DMS153 treated with DMSO at 0.1 percent for 48 hours (cell line): ENCODE measurements around the gene KNDC1.
"Not testable (repeated sequence)": the region's sequence is repeated elsewhere in the genome, so short reads cannot be mapped to it uniquely, and the experiment has no call there.

Experiments used
- DNase-seq: peaks from one replicate; lab custom pipeline; 2025; ENCODE audit not compliant: unreplicated experiment; lab: John Stamatoyannopoulos, UW

The KNDC1 gene, protein sequence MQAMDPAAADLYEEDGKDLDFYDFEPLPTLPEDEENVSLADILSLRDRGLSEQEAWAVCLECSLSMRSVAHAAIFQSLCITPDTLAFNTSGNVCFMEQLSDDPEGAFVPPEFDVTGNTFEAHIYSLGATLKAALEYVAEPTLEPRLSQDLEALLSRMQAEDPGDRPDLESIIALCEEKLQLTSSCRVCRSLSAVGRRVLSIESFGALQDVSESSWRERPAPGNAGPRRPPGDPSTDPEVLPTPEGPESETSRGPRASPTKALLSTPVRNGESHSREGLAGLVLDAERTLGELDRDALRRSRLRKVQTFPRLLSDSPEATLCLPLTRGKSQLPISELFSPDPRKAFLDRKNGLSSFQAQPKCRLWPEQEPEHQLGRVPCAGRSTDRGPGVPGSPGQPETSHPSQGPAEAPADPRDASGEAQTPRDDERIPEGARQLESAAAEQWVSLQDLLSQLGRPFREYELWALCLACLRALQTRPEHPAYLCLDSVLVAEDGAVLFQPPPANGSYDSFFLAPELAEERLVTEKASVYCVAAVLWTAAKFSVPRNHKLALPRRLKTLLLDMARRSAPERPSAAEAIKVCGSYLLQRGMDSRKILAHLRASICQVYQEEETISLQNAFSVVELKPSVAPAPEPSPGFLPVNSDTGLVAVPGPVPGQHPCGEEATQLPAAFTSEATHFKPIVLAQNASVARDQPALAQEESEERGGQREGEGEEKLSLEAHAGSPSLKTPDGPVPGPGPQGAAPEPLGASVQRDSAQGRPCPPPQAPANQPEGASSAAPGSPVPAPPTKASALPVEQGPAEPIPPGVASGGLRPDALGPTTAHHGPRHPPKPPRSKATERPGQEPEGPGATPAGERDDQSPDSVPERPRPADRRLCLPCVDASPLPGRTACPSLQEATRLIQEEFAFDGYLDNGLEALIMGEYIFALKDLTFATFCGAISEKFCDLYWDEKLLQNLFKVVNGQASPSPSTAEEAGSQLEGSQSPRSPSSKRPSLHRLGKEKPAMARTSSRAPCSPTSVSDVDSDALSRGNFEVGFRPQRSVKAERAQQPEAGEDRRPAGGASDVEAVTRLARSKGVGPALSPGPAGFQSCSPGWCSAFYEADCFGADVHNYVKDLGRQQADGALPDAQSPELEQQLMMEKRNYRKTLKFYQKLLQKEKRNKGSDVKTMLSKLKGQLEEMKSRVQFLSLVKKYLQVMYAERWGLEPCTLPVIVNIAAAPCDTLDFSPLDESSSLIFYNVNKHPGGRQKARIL (N-terminal part only)

GRCh38 chr10:133159950-133160825, at the start of gene KNDC1:
TSS of gene KNDC1 (plus strand) at chr10:133160219. CDS start at chr10:133160468, 249 bp downstream.
- DNase-seq = no peak

DNA sequence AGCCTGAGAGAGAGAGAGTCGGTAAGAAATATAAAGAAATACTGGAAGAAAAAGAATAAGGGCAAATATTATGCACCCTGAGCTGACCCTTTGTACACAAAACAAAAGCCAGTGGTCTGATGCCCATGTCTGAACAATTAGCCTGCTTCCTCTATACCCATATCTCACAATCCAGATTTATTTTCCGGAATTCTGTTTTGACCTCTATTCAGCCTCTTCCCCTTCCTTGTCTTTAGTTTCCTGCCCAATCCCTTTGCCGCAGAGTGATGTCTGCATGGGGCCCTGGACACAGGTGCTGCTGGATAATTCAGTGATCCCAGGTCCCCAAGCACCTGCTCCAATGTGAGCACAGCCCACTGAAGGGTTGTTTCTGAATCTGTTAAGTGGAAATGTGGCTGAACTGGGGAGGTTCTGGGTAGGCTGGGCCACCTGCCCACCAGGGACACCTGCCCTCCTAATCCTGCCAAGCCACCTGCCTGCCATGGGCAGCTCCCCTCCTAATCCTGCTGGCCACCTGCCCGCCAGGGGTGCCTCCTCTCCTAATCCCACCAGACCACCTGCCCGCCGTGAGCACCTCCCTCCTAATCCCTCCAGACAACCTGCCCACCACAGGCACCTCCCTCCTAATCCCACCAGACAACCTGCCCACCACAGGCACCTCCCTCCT, 49.3 kb upstream of the KNDC1 start:
- no peak for DNase-seq

DNA sequence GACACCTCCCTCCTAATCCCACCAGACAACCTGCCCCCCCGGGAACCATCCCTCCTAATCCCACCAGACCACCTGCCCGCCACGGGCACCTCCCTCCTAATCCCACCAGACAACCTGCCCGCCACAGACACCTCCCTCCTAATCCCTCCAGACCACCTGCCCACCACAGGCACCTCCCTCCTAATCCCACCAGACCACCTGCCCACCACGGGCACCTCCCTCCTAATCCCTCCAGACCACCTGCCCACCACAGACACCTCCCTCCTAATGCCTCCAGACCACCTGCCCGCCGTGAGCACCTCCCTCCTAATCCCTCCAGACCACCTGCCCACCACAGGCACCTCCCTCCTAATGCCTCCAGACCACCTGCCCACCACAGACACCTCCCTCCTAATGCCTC, 48.4 kb upstream of the KNDC1 start:
- DNase-seq = not testable (repeated sequence)

DNA sequence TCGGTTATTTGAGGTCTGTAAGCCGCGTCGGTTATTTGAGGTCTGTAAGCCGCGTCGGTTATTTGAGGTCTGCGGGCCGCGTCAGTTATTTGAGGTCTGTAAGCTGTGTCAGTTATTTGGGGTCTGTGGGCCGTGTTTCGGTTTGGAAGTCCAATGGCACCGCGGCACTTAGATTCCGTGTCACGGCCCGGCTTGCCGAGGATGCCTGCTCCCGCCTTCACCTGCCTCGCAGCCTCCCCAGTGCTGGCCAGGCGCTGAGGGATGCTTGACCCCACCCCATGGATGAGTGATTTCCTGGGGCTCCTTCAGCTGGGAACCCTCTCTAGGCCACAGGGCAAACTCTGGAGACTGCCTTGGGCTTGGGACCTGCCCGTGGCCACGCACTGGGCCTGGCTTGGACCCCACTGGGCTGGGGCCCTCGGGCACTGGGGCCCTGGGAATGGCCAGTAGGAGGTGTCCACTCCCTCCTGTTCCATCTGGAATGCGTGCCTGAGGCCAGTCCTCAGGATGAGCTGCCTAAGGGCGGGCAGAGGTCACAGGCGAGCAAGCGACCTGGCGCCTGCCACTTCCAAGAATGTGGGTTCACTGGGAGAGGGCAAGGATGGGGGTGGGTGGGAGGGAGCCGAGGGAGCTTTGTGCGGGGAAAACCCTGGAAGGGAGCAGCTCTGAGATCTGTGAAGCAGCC, 46.7 kb upstream of the KNDC1 start:
- no peak for DNase-seq

DNA sequence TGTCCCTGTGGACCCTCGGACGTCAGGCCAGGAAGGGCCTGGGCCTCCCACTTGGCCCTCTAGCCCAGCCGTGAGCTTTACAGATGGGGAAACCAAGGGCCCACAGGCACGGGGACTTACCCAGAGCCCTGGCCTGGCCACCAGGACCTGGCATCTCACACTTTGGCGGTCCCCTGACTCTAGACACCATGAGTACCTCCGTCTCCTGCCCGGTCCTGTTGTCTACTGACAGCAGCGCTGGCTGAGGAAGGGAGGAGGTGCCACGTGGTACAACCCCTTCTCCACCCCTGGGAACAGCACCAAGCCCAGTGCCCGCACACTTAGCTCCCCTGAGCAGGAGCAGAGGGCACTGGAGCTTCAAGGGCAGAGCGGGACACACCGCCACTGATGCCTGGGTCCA, 46.2 kb upstream of the KNDC1 start:
- DNase-seq = no peak

GRCh38 chr10:133114251-133114650, 45.8 kb upstream of the KNDC1 start:
- DNase-seq = no peak

DNA sequence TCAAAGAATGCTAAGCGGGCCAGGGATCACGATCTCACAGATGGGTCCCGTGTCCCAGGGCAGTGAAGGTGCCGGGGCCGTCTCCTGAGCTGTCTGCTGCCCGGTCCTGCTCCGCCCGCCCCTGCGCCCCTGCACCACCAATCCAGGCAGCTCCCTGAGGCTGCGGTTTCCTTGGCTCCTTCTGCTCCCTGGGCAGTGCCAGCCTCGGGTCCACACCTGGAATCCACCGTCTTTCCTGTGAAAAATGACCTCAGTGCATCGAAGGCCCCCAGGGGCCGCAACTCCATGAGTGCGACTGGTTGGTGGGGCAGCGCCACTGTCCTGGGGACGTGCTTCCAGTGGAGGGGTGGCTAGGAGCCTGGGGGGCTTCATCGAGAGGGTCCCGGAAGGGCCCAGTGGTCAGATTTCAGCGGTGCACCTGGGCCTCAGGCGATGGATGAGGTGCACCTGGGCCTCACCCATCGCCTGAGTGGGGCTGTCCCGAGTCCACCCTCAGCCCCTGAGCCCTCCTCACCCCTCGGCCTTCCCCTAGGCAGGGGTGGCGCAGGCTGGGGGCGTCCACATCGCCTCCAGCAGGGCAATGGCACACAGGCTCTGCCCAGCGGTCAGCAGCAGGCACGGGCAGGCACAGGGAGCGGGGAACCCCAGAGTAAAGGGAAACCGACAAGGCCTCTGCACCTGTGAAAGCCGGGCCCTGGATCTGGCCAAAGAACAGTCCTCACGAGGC, 45.1 kb upstream of the KNDC1 start:
- no peak for DNase-seq

GRCh38 chr10:133115453-133115842, 44.6 kb upstream of the KNDC1 start:
- DNase-seq = no peak

DNA sequence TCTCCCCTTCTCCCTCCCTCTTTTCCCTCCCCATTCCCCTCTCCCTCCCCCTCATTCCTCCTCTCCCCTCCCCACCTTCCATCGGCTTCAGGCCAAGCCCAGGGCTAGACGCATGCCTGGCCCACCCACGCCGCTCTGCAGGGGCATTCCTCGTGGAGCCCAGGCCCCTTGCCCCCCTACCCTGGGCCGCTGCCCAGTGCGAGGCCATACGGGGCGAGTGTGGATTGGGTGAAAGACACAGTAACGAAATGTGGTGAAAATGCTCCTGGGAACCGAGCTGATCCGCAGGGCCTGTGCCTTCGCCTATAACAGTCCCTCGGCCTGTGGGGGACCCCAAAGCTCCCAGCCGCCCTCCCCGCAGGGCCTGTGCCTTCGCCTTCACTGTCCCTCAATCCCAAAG, 44.0 kb upstream of the KNDC1 start:
- no peak for DNase-seq

- no peak for DNase-seq
Observed at GRCh38 chr10:133116455-133116854, 43.6 kb upstream of the KNDC1 start.

GRCh38 chr10:133117036-133117687, 42.9 kb upstream of the KNDC1 start:
- no peak for DNase-seq

DNA sequence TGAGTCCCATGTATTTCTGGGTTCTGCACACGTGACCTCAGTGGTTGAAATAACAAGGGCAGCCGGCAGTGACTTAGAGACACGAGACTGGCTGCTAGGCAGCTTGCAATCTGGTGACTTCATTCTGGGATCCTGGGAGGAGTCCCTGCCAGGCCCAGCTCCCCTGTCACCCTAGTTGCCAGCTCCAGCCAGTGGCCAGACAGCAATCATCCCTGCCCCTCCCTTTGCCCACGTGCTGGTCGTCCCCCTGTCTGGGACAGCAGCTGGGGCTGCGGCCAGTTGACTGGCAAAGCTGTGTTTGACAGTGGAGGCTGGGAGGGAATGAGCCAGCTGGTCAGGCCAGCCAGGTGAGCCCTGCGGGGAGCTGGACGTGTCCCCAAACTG, 42.3 kb upstream of the KNDC1 start:
- no peak for DNase-seq

DNA sequence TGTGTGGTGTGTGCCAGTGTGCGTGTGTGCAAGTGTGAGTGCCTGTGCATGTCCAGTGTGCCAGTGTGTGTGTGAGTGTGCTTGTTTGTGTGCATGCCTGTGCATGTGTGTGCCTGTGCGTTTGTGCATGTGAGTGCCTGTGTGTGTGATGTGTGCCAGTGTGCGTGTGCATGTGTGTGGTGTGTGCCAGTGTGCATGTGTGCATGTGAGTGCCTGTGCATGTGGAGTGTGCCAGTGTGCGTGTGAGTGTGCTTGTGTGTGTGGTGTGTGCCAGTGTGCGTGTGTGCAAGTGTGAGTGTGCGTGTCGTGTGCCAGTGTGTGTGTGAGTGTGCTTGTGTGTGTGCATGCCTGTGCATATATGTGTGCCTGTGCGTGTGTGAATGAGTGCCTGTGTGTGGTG, 38.5 kb upstream of the KNDC1 start:
- no peak for DNase-seq

DNA sequence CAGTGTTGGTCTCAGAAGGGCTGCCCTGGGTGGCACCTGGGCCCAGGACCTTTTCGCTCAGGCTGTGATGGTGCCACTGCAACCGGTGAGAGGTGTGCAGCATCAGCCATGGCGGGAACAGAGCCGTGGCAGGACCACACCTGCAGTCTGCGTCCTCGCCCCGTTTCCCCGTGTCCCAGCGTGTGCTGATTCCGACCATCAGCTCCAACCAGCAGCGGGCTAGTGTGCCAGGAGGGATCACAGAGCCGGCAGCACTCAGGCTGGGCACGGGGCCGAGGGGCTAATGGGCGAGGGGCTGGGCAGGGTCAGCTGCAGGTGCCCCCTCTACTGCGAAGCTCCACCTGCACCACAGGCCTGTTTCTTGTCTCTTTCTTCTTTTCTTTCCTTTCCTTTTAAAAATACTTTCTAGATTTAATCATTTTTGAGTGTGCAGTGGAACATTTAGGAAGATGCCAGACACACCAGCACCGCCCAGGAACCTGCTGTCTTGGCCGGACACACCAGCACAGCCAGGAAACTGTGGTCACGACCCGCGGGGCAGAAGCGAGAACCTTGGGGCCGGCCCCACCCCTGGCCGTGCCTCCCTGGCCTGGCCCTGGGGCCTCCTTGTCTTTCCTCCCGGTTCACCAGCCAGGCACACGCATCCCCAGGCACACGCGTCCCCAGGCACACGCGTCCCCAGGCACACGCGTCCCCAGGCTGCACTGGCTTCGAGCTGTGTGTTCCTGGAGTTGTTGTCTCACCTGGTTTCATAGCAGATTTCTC, 37.7 kb upstream of the KNDC1 start:
- DNase-seq = no peak

DNA sequence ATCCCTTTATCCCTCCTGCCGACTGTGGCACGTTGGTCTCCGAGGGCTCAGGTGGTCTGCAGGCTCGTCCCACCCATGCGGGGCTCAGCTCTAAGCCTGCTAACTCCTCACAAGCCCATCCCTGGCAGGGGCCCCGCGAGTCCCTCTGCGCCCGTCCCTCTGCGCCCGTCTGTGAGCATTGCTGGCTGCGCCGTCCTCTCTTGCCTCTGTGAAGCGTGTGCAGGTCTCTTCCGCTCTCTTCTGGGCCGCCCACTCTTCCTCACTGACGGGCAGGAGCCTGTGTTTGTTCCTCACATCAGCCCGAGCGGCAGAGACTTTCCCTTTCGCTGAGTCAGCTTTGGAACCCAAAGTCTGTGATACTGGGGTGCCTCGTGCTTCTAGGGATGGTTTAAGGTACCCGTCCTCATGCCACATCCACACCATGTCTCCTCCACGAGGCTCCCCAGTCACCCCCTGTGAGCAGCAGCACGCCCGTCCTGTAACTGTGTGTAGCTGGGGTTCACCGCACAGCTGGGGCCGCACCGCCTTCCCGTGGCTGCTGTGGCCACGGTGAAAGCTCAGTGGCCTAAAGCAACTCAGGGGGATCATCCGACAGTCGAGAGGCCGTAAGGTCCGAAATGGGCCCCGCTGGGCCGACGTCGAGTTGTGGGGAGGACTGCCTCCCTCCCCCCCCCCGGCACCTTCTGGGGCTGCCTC, 36.8 kb upstream of the KNDC1 start:
- no peak for DNase-seq

- no peak for DNase-seq
Observed at GRCh38 chr10:133123746-133124356, 36.2 kb upstream of the KNDC1 start.
